Left ventricle myocardium inferior (tissue), 1 donor: Measurements from ENCODE around the gene KPTN. TPM values are rescaled to one million over a fixed set of nuclear protein-coding genes. Genes with fewer than 3 reads are reported as not detected.

ENCODE experiments used
- DNase-seq: peaks from one replicate; pipeline ENCODE4 v3.0.0-alpha.2; 2020
- H3K27ac ChIP-seq: fragments of 200-600 bp; replicated peaks from 2 replicates; pipeline ENCODE4 v1.8.0; 2021
- H3K27me3 ChIP-seq: fragments of 200-600 bp; 2 replicates; pipeline ENCODE4 v1.8.0; 2021; ENCODE audit warnings: low read depth
- H3K36me3 ChIP-seq: fragments of 200-600 bp; 2 replicates; pipeline ENCODE4 v1.8.0; 2021
- H3K4me1 ChIP-seq: fragments of 200-600 bp; 2 replicates; pipeline ENCODE4 v1.8.0; 2021
- H3K4me3 ChIP-seq: fragments of 200-600 bp; 2 replicates; pipeline ENCODE4 v1.8.0; 2021; ENCODE audit warnings: mild to moderate bottlenecking, moderate library complexity
- H3K9me3 ChIP-seq: fragments of 200-600 bp; replicated peaks from 2 replicates; pipeline ENCODE4 v1.8.0; 2021
- CTCF ChIP-seq: fragments of 200-600 bp; IDR thresholded peaks from 2 replicates; pipeline ENCODE4 v1.8.0; 2021; ENCODE audit warnings: antibody characterized with exemption, mild to moderate bottlenecking, borderline replicate concordance
- intact Hi-C: fragments of 100-400 bp; cut with micrococcal nuclease; formaldehyde crosslinking; loops from one replicate; pipeline ENCODE4 v1.11.0; 2022
- total RNA-seq: library from RNA; stranded (reverse); fragmentation: NEBNext Ultra II Directional; extraction: Animal tissue kit (Norgen Biotek cat#: 25700); gene quantifications from one replicate; pipeline ENCODE4 v1.2.1, GENCODE V29; 2021
- donor health status: DM: no; HTN: yes; CAD: no; lungs with severe emphysema.

KPTN gene
- total RNA-seq, 1 donor from 2014 or later: 10.9 TPM

DNA sequence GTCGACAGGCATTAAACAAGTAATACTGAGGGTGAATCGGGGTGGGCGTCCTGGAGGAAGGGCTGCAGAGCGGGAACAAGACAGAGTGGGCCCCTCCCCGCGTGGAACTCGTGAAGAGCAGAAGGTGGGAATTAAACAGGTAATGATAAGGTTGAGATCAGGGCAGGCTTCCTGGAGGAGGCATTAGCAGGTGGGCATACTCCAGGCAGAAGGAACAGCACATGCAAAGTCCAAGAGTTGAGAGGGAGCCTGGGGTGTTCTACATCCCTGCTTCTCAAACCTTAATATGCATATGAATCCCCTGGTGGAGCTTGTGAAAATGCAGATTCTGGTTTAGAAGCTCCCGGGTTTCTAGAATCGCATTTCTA is 35.7 kb downstream of the KPTN start:
- Histone ChIP-seq H3K36me3 (no peaks in the 10 kb centered on the region), H3K4me3 (no peak overlapping the region), H3K9me3 (no peaks in the 10 kb centered on the region), H3K4me1 (peaks cover 9% of the 10 kb centered on the region), H3K27me3 (peaks cover 93% of the 10 kb centered on the region), H3K27ac (no peak overlapping the region)
- intact Hi-C loops: no loop called here
- no peak for DNase-seq
- no peak for TF ChIP-seq CTCF

DNA sequence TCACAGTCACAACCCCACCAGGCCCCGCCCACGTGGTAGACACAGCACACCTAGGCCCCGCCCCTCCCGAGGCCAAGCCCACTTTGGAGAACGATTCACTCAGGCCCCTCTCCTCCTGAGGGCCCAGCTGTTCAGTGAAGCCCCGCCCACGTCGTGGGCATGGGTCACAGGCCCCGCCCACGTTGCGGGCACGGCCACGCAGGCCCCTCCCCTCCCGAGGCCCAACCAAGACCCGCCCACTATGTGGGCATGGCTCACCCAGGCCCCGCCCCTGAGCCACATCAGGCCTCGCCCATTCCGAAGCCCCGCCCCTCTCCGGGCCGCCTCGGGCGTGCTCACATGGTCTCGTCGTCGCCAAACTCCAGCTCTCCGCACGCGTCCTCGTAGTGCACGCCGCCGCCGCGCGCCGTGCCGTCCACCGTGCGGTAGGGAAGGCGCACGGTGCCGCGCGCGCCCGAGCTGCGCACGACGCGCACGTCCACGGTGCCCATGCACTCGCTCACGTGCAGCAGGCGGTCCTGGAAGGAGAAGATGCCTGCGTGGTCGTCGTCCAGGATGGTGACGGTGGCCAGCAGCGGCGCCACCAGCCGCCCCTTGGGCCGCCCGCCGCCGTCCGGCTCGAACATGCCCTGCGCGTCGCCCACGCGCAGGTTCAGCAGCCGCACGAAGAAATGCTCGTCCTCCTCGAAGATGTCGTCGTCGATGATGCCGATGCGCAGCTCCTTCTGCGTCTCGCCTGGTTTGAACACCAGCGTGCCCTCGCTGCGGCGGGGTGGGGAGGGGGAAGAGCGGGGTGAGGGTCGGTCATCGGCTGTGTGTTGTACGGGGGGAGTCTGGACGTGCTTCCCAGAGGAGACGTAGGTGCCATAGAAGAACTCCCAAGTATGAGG is 36.3 kb downstream of the KPTN start:
- peak overlapping the region; percentile 45 for H3K4me3 ChIP-seq
- intact Hi-C loops: no loop called here

GRCh38 chr19:47446534-47447469 is 37.2 kb downstream of the KPTN start:
- H3K4me1 ChIP-seq: peaks cover 9% of the 10 kb centered on the region
- no peak overlapping the region for H3K27ac ChIP-seq
- H3K27me3 ChIP-seq: peaks cover 99% of the 10 kb centered on the region
- peak overlapping the region; percentile 45 for H3K4me3 ChIP-seq
- no peaks in the 10 kb centered on the region for H3K36me3 ChIP-seq
- intact Hi-C loops: no loop called here
- H3K9me3 ChIP-seq: no peaks in the 10 kb centered on the region
- TF ChIP-seq CTCF: no peak
- DNase-seq: no peak

More for the DNA sequence above, 36.3 kb downstream of the KPTN start:
- H3K27ac ChIP-seq: no peak overlapping the region
- peaks cover 9% of the 10 kb centered on the region for H3K4me1 ChIP-seq
- peak; percentile 25 for DNase-seq
- peaks cover 93% of the 10 kb centered on the region for H3K27me3 ChIP-seq
- no peaks in the 10 kb centered on the region for H3K9me3 ChIP-seq
- TF ChIP-seq CTCF: no peak
- H3K36me3 ChIP-seq: no peaks in the 10 kb centered on the region

- Histone ChIP-seq H3K27ac (no peak overlapping the region), H3K36me3 (no peaks in the 10 kb centered on the region), H3K27me3 (peaks cover 100% of the 10 kb centered on the region), H3K4me3 (no peak overlapping the region), H3K9me3 (no peaks in the 10 kb centered on the region), H3K4me1 (peaks cover 9% of the 10 kb centered on the region)
- no peak for TF ChIP-seq CTCF
- no peak for DNase-seq
- intact Hi-C loops: no loop called here
These were observed 38.0 kb downstream of the KPTN start for GRCh38 chr19:47445937-47446402.

DNA sequence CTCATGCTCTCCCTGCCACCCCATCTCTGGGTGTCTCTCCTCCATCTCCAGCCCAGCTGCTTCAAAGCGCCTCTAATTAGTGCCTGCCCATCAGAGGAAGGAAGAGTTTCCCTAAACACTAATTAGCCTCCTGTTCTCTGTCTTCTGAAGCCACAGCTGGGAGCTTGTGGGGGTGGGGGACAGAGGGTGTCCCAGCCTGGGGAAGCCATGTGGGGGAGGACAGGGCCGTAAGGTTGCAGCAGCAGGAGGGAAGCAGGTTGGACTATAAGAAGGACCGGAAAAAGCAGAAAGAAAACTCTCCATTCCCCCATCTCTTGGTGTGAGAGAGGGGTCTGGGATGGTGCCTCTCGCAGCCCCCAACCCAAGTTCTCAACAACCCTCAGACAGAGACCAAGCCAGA is 38.5 kb downstream of the KPTN start:
- Histone ChIP-seq H3K27me3 (peaks cover 100% of the 10 kb centered on the region), H3K27ac (no peak overlapping the region), H3K4me3 (no peak overlapping the region), H3K36me3 (no peaks in the 10 kb centered on the region), H3K9me3 (no peaks in the 10 kb centered on the region), H3K4me1 (peaks cover 9% of the 10 kb centered on the region)
- DNase-seq: no peak
- no peak for TF ChIP-seq CTCF
- intact Hi-C loops: no loop called here
